ENCODE results near the gene CALML6.

The CALML6 gene

DNA sequence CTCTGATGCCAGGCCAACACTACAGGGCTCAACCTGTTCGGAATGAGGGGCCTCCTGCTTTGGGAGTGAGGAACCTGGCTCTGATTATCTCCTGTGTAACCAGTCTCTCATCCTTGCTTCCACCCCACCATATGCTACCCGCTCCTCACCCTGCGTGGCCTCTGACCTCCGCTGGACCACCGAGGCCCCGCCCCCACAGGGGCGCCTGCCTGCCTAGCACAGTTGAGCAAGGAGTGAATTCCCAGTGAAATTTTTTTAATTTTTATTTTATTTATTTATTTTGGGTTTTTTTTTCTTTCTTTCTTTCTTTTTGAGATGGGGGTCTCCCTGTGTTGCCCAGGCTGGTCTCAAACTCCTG, 22.3 kb upstream of the CALML6 start:
- no peak for DNase-seq

- no peak for DNase-seq
These were observed 21.6 kb upstream of the CALML6 start for GRCh38 chr1:1893291-1893985.

DNA sequence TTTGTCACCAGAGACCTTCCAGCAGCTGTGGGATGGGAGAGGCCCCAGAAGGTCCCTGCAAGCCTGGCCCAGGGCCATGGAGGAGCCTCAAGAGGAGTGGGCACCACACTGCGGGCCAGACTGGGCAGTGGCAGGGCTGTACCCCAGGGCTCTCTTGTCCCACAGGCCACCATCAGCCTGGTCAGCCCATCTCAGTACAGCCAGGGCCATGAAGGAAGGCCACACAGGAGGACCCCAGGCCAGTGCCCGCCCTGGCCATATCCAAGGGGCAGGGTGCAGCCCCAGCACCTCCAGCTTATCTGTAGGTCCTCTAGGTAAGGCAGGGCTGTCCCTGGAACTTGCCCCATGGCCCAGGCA, 21.1 kb upstream of the CALML6 start:
- no peak for DNase-seq

DNA sequence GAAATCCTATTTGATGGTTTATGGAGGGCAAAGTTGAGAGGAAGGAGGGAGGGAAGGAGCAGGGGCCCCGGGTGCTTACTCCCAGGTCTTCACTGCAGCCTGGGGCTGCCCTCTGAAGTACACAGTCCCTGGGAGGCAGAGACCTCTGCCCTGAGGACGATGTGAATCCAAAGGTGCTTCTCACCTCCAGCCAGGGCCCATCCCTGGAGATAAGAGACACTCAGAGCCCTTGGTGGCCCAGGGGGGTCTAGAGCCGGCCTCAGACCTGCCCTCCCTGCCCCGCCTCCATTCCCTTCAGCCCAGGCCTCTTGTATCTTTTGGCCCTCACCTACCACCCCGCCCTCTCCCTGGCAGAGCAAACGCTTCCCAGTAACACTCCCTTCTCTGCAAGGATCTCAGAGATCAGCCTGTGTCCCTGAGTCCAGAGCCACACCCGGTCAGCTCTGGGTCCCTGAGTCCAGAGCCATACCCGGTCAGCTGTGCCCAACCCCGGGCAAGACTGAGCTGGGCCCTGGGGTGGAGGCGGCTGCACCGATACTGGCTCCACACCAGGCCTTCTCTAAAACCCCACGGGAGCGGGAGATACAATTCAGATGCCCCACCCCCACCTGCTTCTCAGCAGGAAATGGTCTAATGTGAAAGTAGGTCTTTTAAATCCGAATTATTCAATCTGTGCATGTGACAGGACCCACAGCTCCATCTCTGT, 20.6 kb upstream of the CALML6 start:
- DNase-seq: no peak

DNA sequence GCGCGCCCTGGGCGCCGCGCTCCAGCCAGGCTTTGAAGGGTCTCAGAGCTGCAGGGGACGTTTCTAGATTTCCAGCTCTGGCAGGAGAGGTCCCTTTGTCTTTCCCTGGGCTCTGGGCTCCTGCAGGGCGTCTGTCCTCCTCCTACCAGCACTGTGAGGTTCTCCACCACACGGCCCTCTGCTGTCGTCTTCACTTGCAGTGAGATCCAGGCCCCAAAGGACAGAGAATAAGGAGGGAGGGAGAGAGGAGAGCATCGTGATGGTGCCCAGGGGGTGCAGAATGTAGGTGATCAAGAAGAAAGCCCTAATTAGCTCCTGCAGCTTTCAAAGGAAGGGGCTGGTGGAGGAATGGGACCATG, 20.0 kb upstream of the CALML6 start:
- DNase-seq: no peak

DNA sequence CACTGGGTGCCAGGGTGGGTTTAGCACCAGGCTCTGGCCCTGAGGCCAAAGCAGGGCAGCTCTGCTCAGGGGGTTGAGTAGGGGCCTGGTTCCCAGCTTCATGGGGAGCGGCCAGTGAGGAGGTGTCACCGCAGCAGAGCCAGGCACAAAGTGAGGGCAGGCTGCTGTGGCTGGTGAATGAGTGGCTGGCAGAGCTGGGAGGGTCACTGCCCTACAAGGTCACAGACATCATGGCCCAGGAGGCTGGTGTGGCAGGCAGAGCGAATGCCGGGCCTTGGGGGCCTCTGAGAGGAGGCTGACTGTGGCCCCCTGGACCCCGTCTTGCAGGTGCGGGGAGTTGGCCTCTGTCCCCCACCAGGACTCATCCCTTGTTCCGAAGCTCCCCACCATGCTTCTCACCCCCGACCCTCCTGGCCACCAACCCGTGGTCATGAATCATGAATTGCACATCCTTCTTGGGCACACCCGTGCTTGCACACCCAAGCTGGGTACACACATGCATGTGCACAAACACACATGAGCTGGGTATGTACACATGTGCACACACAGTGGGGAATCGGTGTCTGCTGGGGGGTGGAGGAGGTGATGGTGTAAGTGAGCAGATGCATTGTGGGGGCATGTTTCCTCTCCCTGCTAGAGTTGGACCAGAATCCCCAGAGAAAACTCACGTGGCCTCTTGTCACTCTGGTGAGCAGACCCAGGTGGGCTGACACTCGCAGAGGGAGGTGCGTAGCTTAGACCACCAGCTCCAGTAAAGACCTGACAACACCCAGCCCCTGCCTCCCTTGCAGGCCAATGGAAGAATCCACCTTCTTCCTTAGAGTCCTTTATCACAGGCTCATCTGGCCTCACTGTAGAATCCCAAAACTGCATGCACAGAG, 19.4 kb upstream of the CALML6 start:
- peak; percentile 32 for DNase-seq

- DNase-seq: no peak
These were observed 16.7 kb upstream of the CALML6 start for GRCh38 chr1:1898246-1898933.

- no peak for DNase-seq
These were observed 15.6 kb upstream of the CALML6 start for GRCh38 chr1:1899266-1899966.

- DNase-seq: no peak
These were observed 15.1 kb upstream of the CALML6 start for GRCh38 chr1:1899967-1900327.

- DNase-seq: no peak
These were observed 14.0 kb upstream of the CALML6 start for GRCh38 chr1:1900883-1901640.

GRCh38 chr1:1901641-1902294, 13.3 kb upstream of the CALML6 start:
- DNase-seq: peak; percentile 17

DNA sequence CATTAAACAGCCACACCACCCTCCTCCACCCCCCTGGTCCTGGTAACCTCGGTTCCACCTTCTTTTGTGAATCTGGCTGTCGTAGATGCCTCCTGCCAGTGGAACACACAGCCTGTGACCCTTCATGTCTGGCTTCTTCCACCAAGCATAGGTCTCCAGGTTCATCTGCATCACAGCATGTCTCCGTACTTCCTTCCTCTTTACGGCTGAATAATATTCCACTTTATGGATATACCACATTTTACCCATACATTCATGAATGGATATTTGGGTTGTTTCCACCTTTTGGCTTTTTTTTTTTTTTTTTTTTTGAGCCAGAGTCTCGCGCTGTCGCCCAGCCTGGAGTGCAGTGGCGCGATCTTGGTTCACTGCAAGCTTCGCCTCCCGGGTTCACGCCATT, 11.8 kb upstream of the CALML6 start:
- no peak for DNase-seq

DNA sequence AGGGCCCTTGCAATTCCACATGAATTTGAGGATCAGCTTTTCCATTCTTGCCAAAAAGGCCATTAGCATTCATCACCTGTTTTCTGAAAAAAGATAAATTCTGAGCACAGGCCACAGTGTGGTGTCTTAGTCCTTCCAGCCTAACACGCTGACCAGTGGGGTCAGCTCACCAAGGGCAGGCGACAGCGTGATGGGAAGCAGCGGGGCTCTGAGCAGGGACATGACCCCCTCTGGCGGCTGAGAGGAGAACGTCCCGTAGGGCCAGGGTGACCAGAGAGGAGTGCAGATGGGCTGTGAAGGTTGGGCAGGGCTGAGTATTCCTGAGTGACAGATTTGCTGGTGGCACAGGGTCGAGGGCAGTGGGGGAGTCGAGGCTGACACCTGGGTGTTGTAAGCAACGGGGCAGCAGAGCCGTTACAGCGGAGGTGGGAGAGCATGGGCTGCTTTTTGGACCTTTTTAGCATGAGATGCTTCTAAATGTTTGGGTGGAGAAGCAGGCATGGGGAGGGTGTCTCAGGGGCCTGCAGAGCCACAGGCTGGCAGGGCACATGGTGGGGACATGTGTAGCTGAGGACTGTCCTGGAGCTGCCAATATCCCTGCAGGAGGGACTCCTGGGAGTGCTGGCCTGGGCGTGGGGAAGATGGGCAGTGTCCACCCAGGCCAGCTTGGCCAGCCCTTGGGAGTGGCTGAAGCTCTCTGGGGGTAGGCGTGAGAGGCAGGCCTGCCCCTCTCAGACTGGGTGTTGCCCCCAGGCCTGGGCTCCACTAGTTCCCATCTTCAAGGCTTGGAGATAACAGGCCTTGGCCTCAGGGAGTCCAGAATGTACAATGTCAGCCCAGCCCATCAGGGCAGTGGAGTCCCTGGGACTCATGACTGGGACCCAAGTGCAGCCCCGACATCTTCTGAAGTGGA, 8.6 kb upstream of the CALML6 start:
- DNase-seq: peak; percentile 89

DNA sequence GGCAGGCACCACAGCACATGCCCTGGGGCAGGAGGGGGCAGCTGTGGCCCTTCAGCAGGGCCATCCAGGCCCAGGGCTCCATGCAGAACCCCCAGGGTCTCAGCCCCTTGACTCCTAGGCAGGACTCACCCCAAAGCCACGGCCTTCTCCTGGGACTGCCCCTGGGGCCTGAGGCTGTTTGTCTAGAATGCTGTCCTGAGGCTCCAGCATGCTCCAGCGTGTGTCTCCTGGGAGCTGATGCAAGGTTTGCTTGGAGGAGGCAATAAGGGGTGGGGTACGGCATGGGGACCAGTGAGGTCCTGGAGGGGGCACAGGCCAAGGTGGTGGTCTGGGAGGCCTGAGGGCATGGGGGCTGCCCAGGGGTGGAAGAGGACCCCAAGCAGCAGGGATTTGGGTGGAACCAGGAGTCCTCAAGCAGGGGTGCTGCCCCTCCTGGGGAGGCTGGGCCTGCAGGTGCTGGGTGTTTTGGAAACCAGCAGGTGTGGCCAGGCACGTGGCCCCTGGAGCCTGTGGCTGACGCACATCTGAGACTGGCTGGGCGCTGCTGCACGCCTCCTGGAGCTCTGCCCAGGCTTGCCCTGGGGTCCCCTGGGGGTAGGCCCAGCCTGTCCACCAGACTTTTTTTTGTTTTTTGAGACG, 7.8 kb upstream of the CALML6 start:
- DNase-seq: peak; percentile 62

DNA sequence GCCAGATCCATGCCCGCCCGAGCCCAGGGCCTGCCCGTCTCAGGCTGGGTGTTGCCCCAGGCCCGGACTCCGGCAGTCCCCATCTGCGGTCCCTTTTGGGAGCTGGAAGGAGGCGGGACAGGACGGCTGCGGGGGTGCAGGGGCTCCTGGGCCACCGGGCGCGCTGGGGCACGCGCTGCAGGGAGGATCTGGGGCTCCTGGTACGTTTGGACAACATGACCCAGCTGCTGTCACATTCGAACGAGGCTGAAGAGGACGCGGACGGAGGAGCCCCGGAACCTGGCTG, 6.6 kb upstream of the CALML6 start:
- no peak for DNase-seq

DNA sequence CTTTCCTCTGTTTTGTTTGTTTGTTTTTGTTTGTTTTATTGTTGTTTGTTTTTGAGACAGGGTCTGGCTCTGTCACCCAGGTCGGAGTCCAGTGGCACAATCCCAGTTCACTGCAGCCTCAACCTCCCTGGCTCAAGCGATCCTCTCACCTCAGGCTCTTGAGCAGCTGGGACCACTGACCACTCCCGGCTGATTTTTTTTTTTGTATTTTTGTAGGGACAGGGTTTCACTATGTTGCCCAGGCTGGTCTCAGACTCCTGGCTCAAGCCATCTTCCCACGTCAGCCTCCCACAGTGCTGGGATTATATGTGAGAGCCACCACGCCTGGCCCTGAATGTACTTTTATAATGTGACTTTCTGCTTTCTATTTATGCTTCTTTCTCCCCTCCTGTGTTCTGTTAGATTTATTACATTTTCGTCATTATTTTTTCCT, 5.0 kb upstream of the CALML6 start:
- peak; percentile 16 for DNase-seq

DNA sequence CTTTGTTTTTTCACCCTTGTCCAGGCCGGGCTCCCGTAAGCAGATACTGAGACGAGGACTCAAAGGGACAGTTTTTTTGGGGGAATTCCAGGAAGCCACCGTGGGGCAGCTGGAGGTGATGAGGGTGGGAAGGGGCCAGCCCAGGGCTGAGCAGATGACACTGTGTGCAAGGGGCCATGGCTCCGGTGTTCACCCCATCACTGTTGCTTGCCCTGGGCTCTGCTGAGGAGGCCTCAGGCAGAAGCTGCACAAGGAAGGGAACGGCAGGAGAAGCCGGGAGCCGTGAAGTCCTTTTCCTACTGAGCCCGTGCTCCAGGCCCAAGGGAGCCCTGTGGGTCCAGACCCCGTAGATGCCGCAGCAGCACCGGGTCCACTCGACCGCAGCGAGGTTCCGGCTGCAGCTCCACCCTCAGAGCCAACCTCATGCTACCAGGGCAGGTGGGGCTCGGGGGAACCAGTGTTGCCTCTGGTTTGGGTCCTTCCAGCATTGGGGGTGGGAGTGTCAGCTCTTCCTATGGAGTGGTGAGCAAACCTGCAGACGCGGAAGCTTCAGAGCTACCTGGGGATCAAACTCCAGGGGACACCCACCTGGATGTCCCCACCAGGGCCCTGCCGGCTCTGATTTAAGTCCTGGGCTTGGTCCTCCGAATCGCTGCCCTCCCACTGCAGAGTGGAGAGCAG, 4.3 kb upstream of the CALML6 start:
- DNase-seq: peak; percentile 25

- DNase-seq: peak; percentile 21
These were observed 3.6 kb upstream of the CALML6 start for GRCh38 chr1:1911350-1912041.

All from femur (tissue), 1 donor.